Measurements from ENCODE around the gene TMEM116.
"Not testable (repeated sequence)": the region's sequence is repeated elsewhere in the genome, so short reads cannot be mapped to it uniquely, and the experiment has no call there.

TMEM116 gene

DNA sequence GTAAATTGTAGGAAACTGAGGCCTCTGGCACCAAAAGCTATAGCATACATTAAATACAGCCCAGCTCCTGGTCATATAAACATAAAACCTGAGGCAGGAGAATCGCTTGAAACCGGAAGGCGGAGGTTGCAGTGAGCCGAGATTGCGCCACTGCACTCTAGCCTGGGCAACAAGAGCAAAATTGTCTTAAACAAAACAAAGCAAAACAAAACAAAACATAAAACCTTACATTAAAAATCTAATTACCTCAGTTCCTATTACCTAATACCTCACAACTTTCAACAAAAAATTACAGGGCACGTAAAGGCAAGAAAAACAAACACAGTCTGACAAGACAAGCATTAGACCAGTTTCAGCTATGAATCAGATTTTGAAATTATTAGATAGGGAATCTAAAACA lies 36.7 kb downstream of the TMEM116 start:
- DNase-seq (ENCODE audit: low spot score), result no peak

DNA sequence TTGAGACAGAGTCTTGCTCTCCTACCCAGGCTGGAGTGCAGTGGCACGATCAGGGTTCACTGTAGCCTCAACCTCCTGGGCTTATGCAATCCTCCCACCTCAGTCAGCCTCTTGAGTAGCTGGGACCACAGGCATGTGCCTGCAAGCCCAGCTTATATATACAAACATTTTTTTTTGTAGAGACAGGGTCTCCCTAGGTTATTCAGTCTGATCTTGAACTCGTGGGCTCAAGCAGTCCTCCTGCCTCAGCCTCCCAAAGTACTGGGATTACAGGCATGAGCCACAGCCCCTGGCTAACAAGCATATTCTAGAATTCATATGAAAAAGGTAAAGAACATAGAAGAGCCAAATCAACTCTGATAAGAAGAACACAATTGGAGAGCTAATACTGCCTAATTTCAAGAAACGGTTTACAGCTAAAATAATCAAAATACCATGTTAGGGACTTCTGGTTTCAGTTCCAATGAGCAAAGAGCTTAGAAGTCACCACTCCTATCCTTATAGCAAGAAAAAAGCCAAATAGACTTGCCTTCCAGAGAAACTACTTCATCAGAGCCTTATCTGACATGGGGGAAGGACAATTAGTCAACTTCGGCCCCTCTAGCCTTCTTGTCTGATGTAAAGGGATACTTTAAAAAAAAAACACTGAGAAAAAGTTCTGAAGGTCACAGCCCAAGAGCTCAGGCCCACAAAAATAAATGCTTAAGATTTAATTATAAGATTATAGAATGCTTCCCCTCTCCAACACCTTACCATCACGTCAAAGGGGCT lies 37.6 kb downstream of the TMEM116 start:
- DNase-seq (ENCODE audit: low spot score), result no peak

DNA sequence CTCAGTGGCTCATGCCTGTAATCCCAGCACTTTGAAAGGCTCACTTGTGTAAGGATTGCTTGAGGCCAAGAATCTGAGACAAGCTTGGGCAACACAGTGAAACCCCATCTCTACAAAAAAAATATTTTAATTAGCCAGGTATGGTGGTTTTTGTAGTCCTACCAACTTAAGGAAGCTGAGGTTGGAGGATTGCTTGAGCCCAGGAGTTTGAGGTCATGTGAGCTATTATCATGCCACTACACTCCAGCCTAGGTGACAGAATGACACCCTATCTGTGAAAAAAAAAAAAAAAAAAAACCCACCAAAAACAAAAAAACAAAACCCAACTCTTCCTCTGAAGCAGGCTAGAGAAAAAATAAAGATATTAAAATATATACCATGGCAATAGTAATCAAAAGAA lies 41.2 kb downstream of the TMEM116 start:
- no peak for DNase-seq (ENCODE audit: low spot score)

DNA sequence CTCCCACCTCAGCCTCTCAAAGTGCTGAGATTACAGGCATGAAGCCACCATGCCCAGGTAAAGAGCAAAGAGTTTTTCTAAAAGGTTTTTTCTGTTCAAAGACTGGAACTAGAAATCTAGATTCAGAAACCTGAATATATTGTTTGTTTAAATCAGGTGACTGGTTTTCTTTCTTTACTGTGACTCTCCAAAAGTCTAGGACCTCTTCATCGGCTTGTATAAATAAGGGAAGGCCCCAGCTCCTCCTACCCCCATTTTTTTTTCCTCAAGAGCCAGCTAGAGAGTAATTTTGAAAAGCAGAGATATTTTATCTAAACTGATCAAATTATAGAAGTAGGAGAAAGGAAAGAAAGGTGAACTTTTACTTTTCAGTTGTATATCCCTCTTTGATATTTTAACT lies 48.0 kb downstream of the TMEM116 start:
- DNase-seq (ENCODE audit: low spot score), result no peak

DNA sequence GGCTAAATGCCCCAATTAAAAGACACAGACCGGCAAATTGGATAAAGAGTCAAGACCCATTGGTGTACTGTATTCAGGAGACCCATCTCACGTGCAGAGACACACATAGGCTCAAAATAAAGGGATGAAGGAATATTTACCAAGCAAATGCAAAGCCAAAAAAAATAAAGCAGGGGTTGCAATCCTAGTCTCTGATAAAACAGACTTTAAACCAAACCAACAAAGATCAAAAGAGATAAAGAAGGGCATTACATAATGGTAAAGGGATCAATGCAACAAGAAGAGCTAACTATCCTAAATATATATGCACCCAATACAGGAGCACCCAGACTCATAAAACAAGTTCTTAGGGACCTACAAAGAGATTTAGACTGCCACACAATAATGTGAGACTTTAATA lies 53.4 kb downstream of the TMEM116 start:
- not testable (repeated sequence) for DNase-seq (ENCODE audit: low spot score)

DNA sequence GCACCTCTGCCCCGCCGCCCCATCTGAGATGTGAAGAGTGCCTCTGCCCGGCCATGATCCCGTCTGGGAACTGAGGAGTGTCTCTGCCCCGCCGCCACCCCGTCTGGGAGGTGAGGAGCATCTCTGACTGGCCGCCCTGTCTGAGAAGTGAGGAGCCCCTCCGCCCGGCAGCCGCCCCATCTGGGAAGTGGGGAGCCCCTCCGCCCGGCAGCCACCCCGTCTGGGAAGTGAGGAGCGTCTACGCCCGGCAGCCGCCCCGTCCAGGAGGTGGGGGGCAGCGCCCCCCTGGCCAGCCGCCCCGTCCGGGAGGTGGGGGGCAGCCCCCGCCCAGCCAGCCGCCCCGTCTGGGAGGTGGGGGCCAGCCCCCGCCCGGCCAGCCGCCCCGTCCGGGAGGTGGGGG lies 55.7 kb downstream of the TMEM116 start:
- DNase-seq (ENCODE audit: low spot score), result not testable (repeated sequence)

DNA sequence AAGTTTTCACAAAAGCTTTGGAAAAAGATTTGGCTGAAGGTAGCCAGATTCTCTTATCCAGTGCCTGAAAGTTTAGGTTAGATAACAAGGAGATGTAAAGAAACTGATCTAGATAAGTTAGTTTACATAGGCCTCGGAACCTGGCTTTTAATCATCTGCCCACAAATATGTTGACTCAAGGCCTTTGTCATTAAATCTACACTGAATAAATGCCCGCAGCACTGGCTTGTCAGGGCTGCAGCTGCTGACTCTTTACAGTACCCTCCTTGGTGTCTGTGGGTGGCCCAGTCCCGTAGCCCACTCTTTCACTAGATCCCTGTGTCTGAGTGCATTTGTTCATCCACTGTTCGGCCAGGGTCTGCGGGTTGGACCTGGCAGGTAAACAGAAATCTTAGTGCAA lies 58.0 kb downstream of the TMEM116 start:
- no peak for DNase-seq (ENCODE audit: low spot score)

DNA sequence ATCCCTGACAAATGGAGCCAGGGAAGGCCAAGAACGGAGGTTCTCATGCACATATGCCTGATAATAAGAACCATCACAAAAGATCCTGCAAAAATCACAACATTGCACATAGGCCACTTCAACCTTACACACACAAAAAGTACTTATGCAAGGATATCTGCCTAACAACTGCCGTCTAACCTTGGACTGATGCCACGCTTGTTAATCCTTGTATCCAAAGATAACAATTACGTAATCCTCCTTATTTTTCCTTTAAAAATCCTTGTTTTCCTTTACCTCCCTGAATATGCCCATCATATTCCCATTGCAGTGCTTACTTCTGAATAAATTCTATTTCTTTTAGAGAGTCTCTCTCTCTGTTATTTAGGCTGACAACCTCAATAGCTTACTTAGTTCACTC lies 59.5 kb downstream of the TMEM116 start:
- DNase-seq (ENCODE audit: low spot score), result no peak

DNA sequence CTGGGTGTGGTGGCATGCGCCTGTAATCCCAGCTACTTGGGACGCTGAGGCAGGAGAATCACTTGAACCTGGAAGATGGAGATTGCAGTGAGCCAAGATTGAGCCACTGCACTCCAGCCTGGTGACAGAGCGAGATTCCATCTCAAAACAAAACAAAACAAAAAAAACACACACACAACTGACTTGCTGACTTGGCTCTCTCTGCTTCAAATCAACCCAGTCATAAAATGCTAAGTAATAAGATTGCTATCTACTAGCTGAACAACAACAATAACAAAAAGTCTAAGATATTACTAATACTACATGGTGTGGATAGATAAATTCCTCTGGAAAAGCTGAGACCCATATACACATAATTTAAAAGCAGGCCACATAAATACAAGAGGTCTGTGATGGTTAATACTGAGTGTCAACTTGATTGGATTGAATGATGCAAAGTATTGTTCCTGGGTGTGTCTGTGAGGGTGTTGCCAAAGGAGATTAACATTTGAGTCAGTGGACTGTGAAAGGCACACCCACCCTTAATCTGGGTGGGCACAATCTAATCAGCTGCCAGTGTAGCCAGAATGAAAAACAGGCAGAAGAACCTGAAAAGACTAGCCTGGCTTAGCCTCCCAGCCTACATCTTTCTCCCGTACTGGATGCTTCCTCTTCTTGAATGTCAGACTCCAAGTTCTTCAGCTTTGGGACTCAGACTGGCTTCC lies 60.7 kb downstream of the TMEM116 start:
- not testable (repeated sequence) for DNase-seq (ENCODE audit: low spot score)

DNA sequence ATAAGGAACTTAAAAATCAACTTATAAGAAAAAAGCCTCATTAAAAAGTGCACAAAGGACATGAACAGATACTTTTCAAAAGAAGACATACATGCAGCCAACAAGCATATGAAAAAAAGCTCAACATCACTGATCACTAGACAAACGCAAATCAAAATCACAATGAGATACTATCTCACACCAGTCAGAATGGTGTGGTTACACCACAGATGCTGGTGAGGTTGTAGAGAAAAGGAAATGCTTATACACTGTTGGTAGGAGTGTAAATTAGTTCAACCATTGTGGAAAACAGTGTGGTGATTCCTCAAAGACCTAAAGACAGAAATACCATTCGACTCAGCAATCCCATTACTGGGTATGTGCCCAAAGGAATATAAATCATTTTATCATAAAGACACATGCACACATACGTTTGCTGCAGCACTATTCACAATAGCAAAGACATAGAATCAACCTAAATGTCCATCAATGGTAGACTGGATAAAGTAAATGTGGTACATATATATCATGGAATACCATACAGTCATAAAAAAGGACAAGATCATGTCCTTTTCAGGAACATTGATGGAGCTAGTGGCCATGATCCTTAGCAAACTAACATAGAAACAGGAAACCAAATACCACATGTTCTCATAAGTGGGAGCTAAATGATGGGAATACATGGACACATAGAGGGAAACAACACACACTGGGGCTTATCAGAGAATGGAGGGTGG lies 61.8 kb downstream of the TMEM116 start:
- not testable (repeated sequence) for DNase-seq (ENCODE audit: low spot score)

DNA sequence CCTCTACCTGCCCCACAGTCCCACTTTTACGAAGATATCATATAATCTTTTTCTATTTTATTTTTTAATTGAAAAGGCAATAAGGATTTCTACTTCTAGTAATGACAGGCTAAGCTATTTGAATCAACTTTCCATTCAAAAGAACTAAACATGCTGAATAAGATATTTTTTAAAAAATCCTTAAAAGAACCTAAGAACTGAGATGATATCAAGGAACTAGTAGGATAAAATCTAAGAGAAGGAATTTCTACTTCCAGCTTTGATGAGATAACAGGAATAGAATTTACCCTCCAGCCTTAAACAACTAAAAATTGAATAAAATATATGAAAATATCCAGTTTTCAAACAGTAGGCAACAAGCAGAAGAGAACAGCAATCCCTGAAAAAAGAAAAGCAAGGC lies 69.0 kb downstream of the TMEM116 start:
- DNase-seq (ENCODE audit: low spot score), result no peak

DNA sequence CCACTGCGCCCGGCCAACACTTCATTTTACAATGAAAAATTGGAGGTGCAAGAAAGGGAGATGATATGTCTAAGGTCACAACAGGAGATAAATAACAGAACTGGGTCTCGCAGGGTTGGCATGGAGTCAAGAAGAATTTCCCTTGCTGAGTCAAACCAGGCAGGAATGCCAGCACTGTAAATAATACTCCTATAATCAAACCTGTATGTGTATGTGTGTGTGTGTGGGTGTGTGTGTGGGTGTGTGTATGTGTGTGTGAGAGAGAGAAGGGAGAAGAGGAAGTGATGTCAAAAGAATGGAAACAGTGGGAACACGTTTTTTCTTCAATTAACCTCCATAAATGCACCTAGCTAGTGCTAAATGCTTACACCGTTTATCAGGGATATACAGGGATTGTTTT lies 70.4 kb downstream of the TMEM116 start:
- DNase-seq (ENCODE audit: low spot score), result no peak

DNA sequence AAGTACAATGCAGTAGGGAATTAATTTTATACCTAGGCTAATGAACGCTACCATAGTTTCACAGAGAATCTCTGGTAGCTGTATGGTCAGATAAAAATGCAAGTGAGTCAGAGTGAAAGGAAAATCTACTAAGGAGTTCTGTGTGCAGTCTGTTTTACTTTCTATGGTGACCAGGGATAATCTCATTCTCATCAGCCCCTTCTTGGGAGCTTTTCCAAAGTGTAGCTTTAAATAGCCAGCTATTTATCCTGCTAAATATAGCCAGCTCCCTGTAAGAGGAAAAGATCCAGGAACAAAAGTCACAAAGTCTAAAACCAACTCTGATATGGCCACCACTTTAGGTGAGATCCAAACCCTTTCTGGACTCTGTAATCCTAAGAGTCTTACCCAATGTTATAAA lies 75.5 kb downstream of the TMEM116 start:
- peak; percentile 37 for DNase-seq (ENCODE audit: low spot score)

DNA sequence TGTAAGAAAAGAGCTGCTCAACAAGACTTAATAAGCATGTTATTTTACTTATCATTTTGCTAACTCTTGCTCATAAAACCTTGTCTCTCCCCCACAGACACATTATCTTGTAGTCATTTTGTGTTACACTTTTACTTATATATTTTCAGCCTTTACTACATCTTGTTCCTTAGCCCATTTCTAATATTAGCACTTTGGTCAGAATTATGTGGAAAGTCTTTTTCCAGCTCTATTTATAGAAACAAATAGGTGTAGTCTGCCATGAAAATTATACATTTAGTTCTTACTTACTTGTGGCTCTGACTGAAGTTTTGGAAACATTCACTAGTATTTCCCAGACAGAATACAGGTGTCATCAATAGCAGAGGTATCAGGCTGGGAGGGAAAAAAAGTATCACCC lies 76.1 kb downstream of the TMEM116 start:
- DNase-seq (ENCODE audit: low spot score), result no peak

DNA sequence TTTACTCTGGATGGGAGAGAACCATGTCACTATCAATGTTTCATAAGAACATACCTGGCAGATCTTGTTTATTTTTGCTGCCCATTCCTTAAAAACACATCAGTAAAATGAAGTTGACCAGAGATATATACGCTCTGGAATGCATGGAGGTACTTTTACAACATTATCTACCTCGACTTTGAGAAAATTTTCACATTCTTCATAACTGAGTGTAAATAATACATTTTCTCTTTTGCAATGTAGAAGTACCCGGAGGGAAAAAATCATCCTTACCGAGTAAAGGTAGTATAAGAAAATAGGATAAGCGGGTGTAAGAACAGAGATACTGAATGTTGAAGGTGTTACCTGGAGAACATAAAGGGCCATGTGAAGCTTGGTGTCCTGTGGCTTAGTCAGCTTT lies 80.7 kb downstream of the TMEM116 start:
- no peak for DNase-seq (ENCODE audit: low spot score)

DNA sequence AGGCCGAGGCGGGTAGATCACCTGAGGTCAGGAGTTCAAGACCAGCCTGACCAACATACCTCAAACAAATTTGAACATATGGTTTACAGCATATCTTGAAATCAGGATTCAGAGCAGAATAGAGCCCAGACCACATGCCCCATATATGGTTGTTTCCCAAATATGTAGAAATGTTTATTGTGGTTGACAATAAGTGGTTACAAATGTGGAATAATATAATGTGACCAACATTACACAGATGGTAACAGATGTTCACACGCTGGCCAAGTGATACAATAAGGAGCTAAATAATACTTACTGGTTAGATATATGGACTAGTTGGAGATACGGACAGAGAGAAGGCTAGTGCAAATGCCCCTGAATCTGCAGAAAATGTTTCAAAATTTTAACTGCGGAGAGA lies 85.6 kb downstream of the TMEM116 start:
- no peak for DNase-seq (ENCODE audit: low spot score)

DNA sequence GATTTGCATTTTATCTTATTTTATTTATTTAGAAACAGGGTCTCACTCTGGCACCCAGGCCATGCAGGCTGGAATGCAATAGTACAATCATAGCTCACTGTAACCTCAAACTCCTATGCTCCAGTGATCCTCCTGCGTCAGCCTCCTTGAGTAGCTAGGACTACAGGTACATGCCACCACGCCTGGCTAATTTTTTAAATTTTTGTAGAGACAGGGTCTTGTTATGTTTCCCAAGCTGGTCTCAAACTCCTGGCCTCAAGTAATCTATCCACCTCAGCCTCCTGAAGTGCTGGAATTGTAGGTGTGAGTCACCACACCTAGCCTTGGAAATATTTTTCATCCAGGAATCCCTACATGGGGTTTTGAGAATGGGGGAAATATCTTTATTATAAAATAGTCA lies 86.3 kb downstream of the TMEM116 start:
- no peak for DNase-seq (ENCODE audit: low spot score)

DNA sequence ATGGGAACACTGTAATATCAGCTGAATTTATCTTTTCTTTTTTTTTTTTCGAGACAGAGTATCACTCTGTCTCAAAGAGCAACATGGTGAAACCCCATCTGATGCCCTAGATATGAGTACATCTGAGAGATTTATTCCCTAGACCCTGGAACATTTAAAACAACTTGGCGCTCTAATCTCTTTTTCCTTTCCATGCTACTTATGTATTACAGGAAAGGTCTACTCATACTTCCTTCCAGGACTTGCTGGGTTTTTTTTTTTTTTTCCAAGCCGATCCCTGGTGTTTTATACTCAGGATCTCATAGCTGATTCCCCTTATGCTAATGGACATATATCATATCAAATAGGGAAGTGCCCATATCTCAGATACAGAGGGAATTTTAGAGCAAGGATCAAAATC lies 87.8 kb downstream of the TMEM116 start:
- DNase-seq (ENCODE audit: low spot score), result no peak

DNA sequence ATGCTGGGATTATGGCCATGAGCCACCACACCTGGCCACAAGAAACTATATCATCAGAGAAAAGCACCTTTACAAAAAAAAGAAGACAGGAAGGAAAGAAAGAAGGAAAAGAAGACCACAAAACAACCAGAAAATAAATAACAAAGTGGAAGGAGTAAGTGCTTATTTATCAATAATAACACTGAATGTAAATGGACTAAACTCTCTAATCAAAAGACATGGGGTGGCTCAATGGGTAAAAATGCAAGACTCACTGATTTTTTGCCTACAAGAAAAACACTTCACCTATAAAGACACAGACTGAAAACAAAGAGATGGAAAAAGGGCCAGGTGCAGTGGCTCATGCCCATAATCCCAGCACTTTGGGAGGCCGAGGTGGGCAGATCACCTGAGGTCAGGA lies 105.2 kb downstream of the TMEM116 start:
- DNase-seq (ENCODE audit: low spot score), result no peak

DNA sequence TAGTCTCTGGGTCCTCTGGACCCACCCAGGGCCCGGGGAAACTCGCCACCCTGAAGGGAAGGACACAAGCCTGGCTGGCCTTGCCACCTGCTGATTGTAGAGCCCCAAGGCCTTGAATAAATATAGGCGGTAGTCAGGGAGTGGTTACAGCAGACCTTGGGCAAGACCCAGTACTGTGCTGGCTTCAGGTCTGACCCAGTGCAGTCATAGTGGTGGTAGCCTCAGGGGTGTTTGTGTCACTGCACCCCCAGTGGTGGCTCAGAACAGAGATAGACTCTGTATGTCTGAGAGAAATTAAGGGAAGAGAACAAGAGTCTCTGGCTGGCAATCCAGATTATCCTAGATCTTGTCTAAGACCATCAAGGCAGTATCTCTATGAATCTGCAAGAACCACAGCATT lies 107.5 kb downstream of the TMEM116 start:
- no peak for DNase-seq (ENCODE audit: low spot score)

DNA sequence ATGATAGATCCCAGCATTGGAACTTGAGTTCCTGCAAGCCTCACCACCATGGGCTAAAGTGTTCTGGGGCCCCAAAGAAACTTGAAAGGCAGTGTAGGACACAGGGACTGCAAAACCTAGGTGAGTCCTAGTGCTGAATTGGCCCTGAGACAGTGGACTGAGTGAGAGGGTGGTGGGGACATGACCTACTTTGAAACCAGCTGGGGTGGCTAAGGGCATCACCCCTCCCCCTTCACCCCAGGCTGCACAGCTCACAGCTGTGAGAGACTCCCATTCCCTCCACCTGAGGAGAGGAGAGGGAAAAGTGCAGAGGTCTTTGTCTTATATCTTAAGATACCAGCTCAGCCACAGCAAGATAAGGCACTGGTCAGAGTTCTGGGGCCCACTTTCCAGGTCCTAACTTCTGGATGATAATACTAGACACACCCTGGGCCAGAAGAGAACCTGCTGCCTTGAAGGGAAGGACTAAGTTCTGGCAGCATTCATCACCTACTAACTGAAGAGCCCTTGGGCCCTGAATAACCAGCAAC lies 108.5 kb downstream of the TMEM116 start:
- no peak for DNase-seq (ENCODE audit: low spot score)

DNA sequence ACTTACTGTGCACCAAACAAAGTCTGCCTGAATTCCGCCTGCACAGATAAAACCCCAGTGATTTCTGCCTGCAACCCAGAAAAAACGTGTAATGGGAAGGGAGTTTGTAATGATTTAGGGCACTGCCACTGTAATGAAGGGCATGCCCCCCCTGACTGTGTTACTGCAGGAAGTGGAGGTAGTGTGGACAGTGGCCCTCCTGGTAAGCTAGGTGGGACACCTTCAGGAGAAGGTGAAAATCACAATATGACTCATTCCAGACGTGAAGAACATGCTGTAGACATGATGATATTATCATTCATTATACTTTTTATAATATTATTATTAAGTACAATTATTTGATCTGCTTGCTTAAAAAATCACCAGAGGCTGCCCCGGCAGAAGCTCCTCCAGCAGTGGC lies 111.8 kb downstream of the TMEM116 start:
- no peak for DNase-seq (ENCODE audit: low spot score)

DNA sequence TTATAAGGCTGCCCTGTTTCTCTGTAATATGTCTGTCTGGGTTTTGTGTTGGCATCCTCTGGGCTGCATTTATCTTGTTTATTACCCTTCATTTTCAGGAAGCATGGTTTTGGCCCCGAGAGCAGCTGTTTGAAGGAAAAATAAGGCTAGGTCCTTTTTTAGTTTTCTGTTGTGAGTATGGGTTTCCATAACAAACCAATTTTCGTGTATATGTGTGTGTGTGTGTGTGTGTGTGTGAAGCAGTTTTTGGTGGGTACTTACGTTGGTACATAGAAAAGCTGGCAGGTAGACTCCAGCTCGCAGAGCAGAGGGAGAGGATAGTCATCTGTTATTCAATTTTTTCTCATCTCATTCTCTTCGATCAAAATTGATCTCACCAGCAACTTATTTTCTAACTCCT lies 118.4 kb downstream of the TMEM116 start:
- no peak for DNase-seq (ENCODE audit: low spot score)

All from hepatic stellate cell (primary cell).